ENCODE results near the gene CDH12.
"Not testable (repeated sequence)": the region's sequence is repeated elsewhere in the genome, so short reads cannot be mapped to it uniquely, and the experiment has no call there.

CDH12 gene

DNA sequence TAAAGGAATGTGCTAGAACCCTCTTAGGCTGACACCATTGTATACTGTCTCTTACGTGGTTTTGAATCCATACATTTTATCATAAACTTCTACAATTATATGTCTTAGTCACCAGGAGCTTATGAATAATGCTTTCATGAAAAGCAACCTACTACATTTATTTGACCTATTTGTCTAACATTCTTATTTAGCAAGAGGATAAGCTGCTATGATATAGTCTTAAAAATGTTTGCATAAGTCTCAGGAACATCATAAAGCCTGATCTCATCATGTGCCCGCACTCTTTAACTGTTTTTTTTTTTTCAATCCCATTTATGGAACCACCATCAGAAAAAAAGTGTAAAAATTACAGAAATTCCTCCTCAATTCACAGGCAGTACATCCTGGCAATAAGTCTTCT lies 59.7 kb downstream of the CDH12 start:
- H3K36me3 ChIP-seq (replicated peaks) = no peaks in the 10 kb centered on the region
- TF ChIP-seq CTCF (IDR thresholded peaks at IDR 0.05; ENCODE audit: low read depth, low read length, missing control alignments) = no peak
- no peak overlapping the region for H3K27ac ChIP-seq
- no peaks in the 10 kb centered on the region for H3K27me3 ChIP-seq (replicated peaks)
- DNase-seq = no peak
- in situ Hi-C loops (cut with HindIII; ENCODE audit: low pct_ligation_motif_present, low sequenced_read_pairs) = no loop called here
- no peak overlapping the region for H3K4me3 ChIP-seq (ENCODE audit: low read depth, low read length)

DNA sequence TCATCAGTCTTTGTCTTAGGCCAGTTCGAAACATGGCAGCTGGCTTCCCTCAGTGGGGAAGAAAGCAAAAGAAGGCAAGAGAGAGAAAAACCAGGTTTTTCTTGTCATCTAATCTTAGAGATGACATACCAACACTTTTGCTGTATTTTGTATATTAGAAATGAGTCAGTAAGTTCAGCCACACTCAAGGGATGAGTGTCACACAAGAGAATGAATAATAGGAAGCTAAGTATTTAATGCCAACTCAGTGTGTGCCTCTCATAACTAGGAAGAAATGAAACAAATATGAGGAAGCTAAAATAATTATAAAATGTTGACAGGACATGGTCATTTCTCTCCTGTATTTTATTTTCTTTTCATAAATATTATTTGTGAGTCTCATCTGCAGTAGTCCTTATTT lies 65.3 kb downstream of the CDH12 start:
- no peak for TF ChIP-seq CTCF (IDR thresholded peaks at IDR 0.05; ENCODE audit: low read depth, low read length, missing control alignments)
- in situ Hi-C loops (cut with HindIII; ENCODE audit: low pct_ligation_motif_present, low sequenced_read_pairs) = no loop called here
- Histone ChIP-seq H3K27ac (no peak overlapping the region), H3K4me3 (ENCODE audit: low read depth, low read length) (no peak overlapping the region), H3K27me3 (replicated peaks) (no peaks in the 10 kb centered on the region), H3K36me3 (replicated peaks) (no peaks in the 10 kb centered on the region)
- no peak for DNase-seq

- H3K4me3 ChIP-seq (ENCODE audit: low read depth, low read length) = no peak overlapping the region
- in situ Hi-C loops (cut with HindIII; ENCODE audit: low pct_ligation_motif_present, low sequenced_read_pairs) = no loop called here
- no peaks in the 10 kb centered on the region for H3K27me3 ChIP-seq (replicated peaks)
- no peak for TF ChIP-seq CTCF (IDR thresholded peaks at IDR 0.05; ENCODE audit: low read depth, low read length, missing control alignments)
- H3K36me3 ChIP-seq (replicated peaks) = no peaks in the 10 kb centered on the region
- no peak overlapping the region for H3K27ac ChIP-seq
- DNase-seq = no peak
Measured at GRCh38 chr5:22787398-22787797, 65.7 kb downstream of the CDH12 start.

- Histone ChIP-seq H3K36me3 (replicated peaks) (no peaks in the 10 kb centered on the region), H3K27me3 (replicated peaks) (no peaks in the 10 kb centered on the region), H3K27ac (no peak overlapping the region), H3K4me3 (ENCODE audit: low read depth, low read length) (no peak overlapping the region)
- in situ Hi-C loops (cut with HindIII; ENCODE audit: low pct_ligation_motif_present, low sequenced_read_pairs) = no loop called here
- no peak for DNase-seq
- TF ChIP-seq CTCF (IDR thresholded peaks at IDR 0.05; ENCODE audit: low read depth, low read length, missing control alignments) = no peak
Measured at GRCh38 chr5:22780756-22781155, 72.4 kb downstream of the CDH12 start.

GRCh38 chr5:22779499-22779898 lies 73.6 kb downstream of the CDH12 start:
- Histone ChIP-seq H3K27me3 (replicated peaks) (no peaks in the 10 kb centered on the region), H3K36me3 (replicated peaks) (no peaks in the 10 kb centered on the region), H3K27ac (no peak overlapping the region), H3K4me3 (ENCODE audit: low read depth, low read length) (no peak overlapping the region)
- no peak for DNase-seq
- no peak for TF ChIP-seq CTCF (IDR thresholded peaks at IDR 0.05; ENCODE audit: low read depth, low read length, missing control alignments)
- in situ Hi-C loops (cut with HindIII; ENCODE audit: low pct_ligation_motif_present, low sequenced_read_pairs) = no loop called here

DNA sequence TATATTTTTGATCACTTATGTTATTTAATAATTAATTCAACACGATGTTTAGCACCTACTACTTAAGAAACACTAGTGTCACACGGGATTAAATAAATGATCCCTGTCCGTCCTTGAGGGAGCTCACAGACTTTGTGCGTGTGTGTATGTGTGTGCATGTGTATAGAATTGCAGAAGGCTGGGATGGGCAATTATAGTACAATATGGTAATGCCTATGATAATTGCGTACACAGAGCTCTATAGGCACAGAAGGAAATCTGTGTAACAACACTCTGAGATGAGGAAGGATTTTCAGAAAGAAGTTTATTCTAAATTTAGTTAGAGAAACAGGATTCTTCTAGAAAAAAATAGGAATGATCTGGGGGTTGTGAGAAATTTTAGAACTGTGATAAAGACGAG lies 76.9 kb downstream of the CDH12 start:
- in situ Hi-C loops (cut with HindIII; ENCODE audit: low pct_ligation_motif_present, low sequenced_read_pairs) = no loop called here
- no peak for DNase-seq
- TF ChIP-seq CTCF (IDR thresholded peaks at IDR 0.05; ENCODE audit: low read depth, low read length, missing control alignments) = no peak
- Histone ChIP-seq H3K27me3 (replicated peaks) (no peaks in the 10 kb centered on the region), H3K27ac (no peak overlapping the region), H3K4me3 (ENCODE audit: low read depth, low read length) (no peak overlapping the region), H3K36me3 (replicated peaks) (no peaks in the 10 kb centered on the region)

- H3K27ac ChIP-seq; DNase-seq; H3K27me3 ChIP-seq (replicated peaks); H3K36me3 ChIP-seq (replicated peaks); H3K4me3 ChIP-seq (ENCODE audit: low read depth, low read length); in situ Hi-C loops (cut with HindIII; ENCODE audit: low pct_ligation_motif_present, low sequenced_read_pairs): not testable (repeated sequence)
Measured at GRCh38 chr5:22774214-22774613, 78.9 kb downstream of the CDH12 start.

Measured in brain microvascular endothelial cell (primary cell).